SK-N-SH (cell line): ENCODE data around the gene DDO. TPM values are rescaled to one million over a fixed set of nuclear protein-coding genes. Genes with fewer than 3 reads are reported as not detected.

Experiments
- CTCF ChIA-PET: fragments of 300-600, 350-600 bp; formaldehyde crosslinking; extraction: SDS; loops from one replicate; lab custom pipeline; 2021; lab: Yijun Ruan, JAX
- POLR2A ChIA-PET: fragments of 350-600 bp; sonication (Branson Sonifier 250); formaldehyde crosslinking; extraction: SDS; loops from one replicate; lab custom pipeline; 2020; ENCODE audit warnings: antibody characterized with exemption, inconsistent platforms; lab: Yijun Ruan, JAX
- DNase-seq: peaks from one replicate; pipeline ENCODE4 v3.0.0; 2012
- H2AFZ ChIP-seq: fragments of 200-600 bp; sonication (generic); 2 replicates; pipeline ENCODE4 v1.8.1; 2016; ENCODE audit warnings: antibody characterized with exemption, mild to moderate bottlenecking, low read depth
- H3F3A ChIP-seq: fragments of 200-600 bp; sonication (generic); replicated peaks from 2 replicates; pipeline ENCODE3; 2016; ENCODE audit warnings: antibody characterized with exemption, mild to moderate bottlenecking; ENCODE audit not compliant: insufficient read depth
- H3K27ac ChIP-seq, 2 experiments: fragments of 200-500 bp in 1 of 2; fragments of 200-600 bp in 1 of 2; sonication (Bioruptor generic) in 1 of 2; sonication (generic), shearing (Covaris generic) in 1 of 2; 2 replicates each; pipeline versions ENCODE4 v1.5.1 to v1.6.1; 2014 to 2016; ENCODE audit warnings: low read depth in 2 of 2, inconsistent platforms in 1 of 2, low read length in 1 of 2, mild to moderate bottlenecking in 1 of 2, mixed read lengths in 1 of 2
- H3K27me3 ChIP-seq: fragments of 200-600 bp; sonication (generic), shearing (Covaris generic); 2 replicates; pipeline ENCODE4 v1.6.1; 2016; ENCODE audit warnings: mixed run types; ENCODE audit not compliant: insufficient read depth
- H3K36me3 ChIP-seq, 2 experiments: fragments of 200-500 bp in 1 of 2; fragments of 200-600 bp in 1 of 2; sonication (Bioruptor generic) in 1 of 2; sonication (generic) in 1 of 2; replicated peaks in 1 of 2; 2 replicates each; pipeline versions ENCODE3 to v1.5.1; 2014 to 2016; ENCODE audit warnings: low read length in 1 of 2, mild to moderate bottlenecking in 1 of 2; ENCODE audit not compliant: insufficient read depth in 2 of 2, control insufficient read depth in 1 of 2
- H3K4me1 ChIP-seq, 2 experiments: fragments of 200-500 bp in 1 of 2; fragments of 200-600 bp in 1 of 2; sonication (Bioruptor generic) in 1 of 2; sonication (generic), shearing (Covaris generic) in 1 of 2; 2 replicates each; pipeline versions ENCODE4 v1.5.1 to v1.6.1; 2014 to 2016; ENCODE audit warnings: low read depth in 1 of 2, low read length in 1 of 2, mixed run types in 1 of 2; ENCODE audit not compliant: insufficient read depth in 2 of 2, control insufficient read depth in 1 of 2
- H3K4me2 ChIP-seq: fragments of 200-600 bp; sonication (generic), shearing (Covaris generic); 2 replicates; pipeline ENCODE4 v1.6.1; 2017; ENCODE audit warnings: mixed run types
- H3K4me3 ChIP-seq, 2 experiments: fragments of 200-500 bp in 1 of 2; fragments of 200-600 bp in 1 of 2; sonication (Bioruptor generic) in 1 of 2; sonication (generic), shearing (Covaris generic) in 1 of 2; 2 replicates each; pipeline versions ENCODE4 v1.5.1 to v1.8.1; 2014 to 2016; ENCODE audit warnings: low read depth in 2 of 2, inconsistent platforms in 1 of 2, low read length in 1 of 2, mild to moderate bottlenecking in 1 of 2, mixed read lengths in 1 of 2, moderate library complexity in 1 of 2
- H3K79me2 ChIP-seq: fragments of 200-600 bp; sonication (generic); 2 replicates; pipeline ENCODE4 v1.8.1; 2017; ENCODE audit warnings: mild to moderate bottlenecking; ENCODE audit not compliant: insufficient read depth
- H3K9ac ChIP-seq: fragments of 200-600 bp; sonication (generic); 2 replicates; pipeline ENCODE4 v1.6.1; 2017; ENCODE audit warnings: mixed run types
- H3K9me2 ChIP-seq: fragments of 200-600 bp; sonication (generic); 2 replicates; pipeline ENCODE4 v1.6.1; 2017; ENCODE audit warnings: mixed run types
- H3K9me3 ChIP-seq: fragments of 200-600 bp; sonication (generic); 2 replicates; pipeline ENCODE4 v1.6.1; 2017; ENCODE audit warnings: mixed run types, mild to moderate bottlenecking, moderate library complexity
- H4K20me1 ChIP-seq: fragments of 200-600 bp; sonication (generic); 2 replicates; pipeline ENCODE4 v1.6.1; 2017; ENCODE audit warnings: mild to moderate bottlenecking, mixed run types; ENCODE audit not compliant: insufficient read depth
- CHD2 ChIP-seq: fragments of 150-350 bp; IDR thresholded peaks from 2 replicates; pipeline ENCODE4 v1.6.1; 2018; ENCODE audit warnings: low read length; ENCODE audit not compliant: partially characterized antibody
- CTCF ChIP-seq: fragments of 200-600 bp; sonication (generic); IDR thresholded peaks from 2 replicates; pipeline ENCODE4 v1.6.1; 2017; ENCODE audit warnings: antibody characterized with exemption, mild to moderate bottlenecking, moderate library complexity
- FOSL2 ChIP-seq: IDR thresholded peaks from 2 replicates; pipeline ENCODE4 v1.4.0; 2012; ENCODE audit warnings: low read depth, mild to moderate bottlenecking, moderate library complexity, borderline replicate concordance
- FOXJ3 ChIP-seq: sonication (generic); formaldehyde crosslinking; IDR thresholded peaks from 2 replicates; pipeline ENCODE4 v1.5.1; 2020; ENCODE audit warnings: mild to moderate bottlenecking, missing genetic modification reagents
- FOXM1 ChIP-seq: IDR thresholded peaks from 2 replicates; pipeline ENCODE4 v1.4.0; 2012; ENCODE audit warnings: low read depth, mild to moderate bottlenecking
- GATA2 ChIP-seq: sonication (generic); formaldehyde crosslinking; IDR thresholded peaks from 2 replicates; pipeline ENCODE4 v1.5.0; 2020; ENCODE audit warnings: mild to moderate bottlenecking, missing genetic modification reagents
- IRF3 ChIP-seq: fragments of 150-350 bp; IDR thresholded peaks from 2 replicates; pipeline ENCODE4 v1.6.1; 2016; ENCODE audit warnings: mild to moderate bottlenecking, low read depth, low read length
- MEF2A ChIP-seq: IDR thresholded peaks from 2 replicates; pipeline ENCODE4 v1.4.0; 2012; ENCODE audit warnings: low read depth, borderline replicate concordance
- NFIC ChIP-seq: IDR thresholded peaks from 2 replicates; pipeline ENCODE4 v1.4.0; 2012; ENCODE audit warnings: borderline replicate concordance
- NRF1 ChIP-seq: IDR thresholded peaks from 2 replicates; pipeline ENCODE4 v1.6.1; 2012; ENCODE audit warnings: low read depth, mild to moderate bottlenecking, low read length
- PBX3 ChIP-seq: IDR thresholded peaks from 2 replicates; pipeline ENCODE4; 2012
- RAD21 ChIP-seq: IDR thresholded peaks from 2 replicates; pipeline ENCODE4 v1.6.1; 2012; ENCODE audit warnings: mild to moderate bottlenecking, low read length
- RXRA ChIP-seq: IDR thresholded peaks from 2 replicates; pipeline ENCODE4 v1.4.0; 2012; ENCODE audit warnings: low read depth, mild to moderate bottlenecking, borderline replicate concordance
- SIN3A ChIP-seq: IDR thresholded peaks from 2 replicates; pipeline ENCODE4 v1.6.1; 2012; ENCODE audit warnings: low read depth, mild to moderate bottlenecking, low read length, moderate library complexity, borderline replicate concordance
- SMC3 ChIP-seq: IDR thresholded peaks from 2 replicates; pipeline ENCODE4 v1.6.1; 2012; ENCODE audit warnings: low read depth, low read length, improper control_type of control experiment
- TCF12 ChIP-seq: IDR thresholded peaks from 2 replicates; pipeline ENCODE4 v1.4.0; 2012
- TEAD4 ChIP-seq: IDR thresholded peaks from 2 replicates; pipeline ENCODE4 v1.4.0; 2012; ENCODE audit warnings: mild to moderate bottlenecking, borderline replicate concordance; ENCODE audit not compliant: insufficient read depth
- USF2 ChIP-seq: fragments of 150-350 bp; IDR thresholded peaks from 2 replicates; pipeline ENCODE4 v1.6.1; 2017; ENCODE audit warnings: antibody characterized with exemption, low read length, low read depth, borderline replicate concordance
- YY1 ChIP-seq: IDR thresholded peaks from 2 replicates; pipeline ENCODE4 v1.4.0; 2012; ENCODE audit warnings: low read depth, mild to moderate bottlenecking
- WGBS: methylation state at CpG from one replicate; pipeline ENCODE4 v1.1.6; 2017; ENCODE audit warnings: low lambda C conversion rate; 5-methylcytosine and 5-hydroxymethylcytosine counted together
- polyA plus RNA-seq, 3 experiments: library from polyadenylated mRNA; depleted of rRNA; stranded (reverse); fragments of >200 nt; gene quantifications; 2 replicates each; pipeline ENCODE4 v1.2.3, GENCODE V29; 2012

The DDO gene
- polyA plus RNA-seq, 1 of the 3 experiments (the other 2 are of a cell fraction), result 0.79 TPM

GRCh38 chr6:110345025-110345424 is 70.3 kb downstream of the DDO start:
- Histone ChIP-seq H3K9me3 (no peaks in the 10 kb centered on the region), H3K79me2 (no peaks in the 10 kb centered on the region), H3F3A (no peaks in the 10 kb centered on the region), H3K4me2 (no peak overlapping the region), H3K9ac (no peak overlapping the region), H3K4me1 (peaks cover 0 to 17% of the 10 kb centered on the region in 2 experiments; a peak in 1 of 4 replicates), H4K20me1 (no peaks in the 10 kb centered on the region), H3K27me3 (no peaks in the 10 kb centered on the region), H3K27ac (no peak overlapping the region), H2AFZ (no peak overlapping the region), H3K4me3 (no peak overlapping the region), H3K36me3 (no peaks in the 10 kb centered on the region), H3K9me2 (no peaks in the 10 kb centered on the region)
- CTCF ChIA-PET, result interaction anchor here (1.0 kb wide), 1 partner anchor 305 kb away, joined by 3 read pairs; no protein-coding TSS in a partner anchor
- WGBS, result 72% methylated on average over 4 of the region's 4 CpGs
- TF ChIP-seq RAD21 (no peak), USF2 (no peak), MEF2A (no peak), NRF1 (no peak), TEAD4 (no peak), SIN3A (no peak), IRF3 (no peak)
- no peak for DNase-seq
- POLR2A ChIA-PET, result no interaction called here

GRCh38 chr6:110342759-110343158 is 72.6 kb downstream of the DDO start:
- WGBS, result 89% methylated on average over 3 of the region's 3 CpGs
- Histone ChIP-seq H3K9me2 (no peaks in the 10 kb centered on the region), H3K4me3 (no peak overlapping the region), H3K36me3 (no peaks in the 10 kb centered on the region), H3K4me2 (no peak overlapping the region), H3K27me3 (no peaks in the 10 kb centered on the region), H2AFZ (no peak overlapping the region), H3K79me2 (no peaks in the 10 kb centered on the region), H3K4me1 (peaks cover 0 to 8% of the 10 kb centered on the region in 2 experiments; a peak in 2 of 4 replicates), H3K27ac (no peak overlapping the region), H3K9me3 (no peaks in the 10 kb centered on the region), H3F3A (no peaks in the 10 kb centered on the region), H3K9ac (no peak overlapping the region), H4K20me1 (no peaks in the 10 kb centered on the region)
- POLR2A ChIA-PET, result no interaction called here
- TF ChIP-seq SMC3 (no peak), TCF12 (no peak), NFIC (no peak), FOXJ3 (CRISPR knock-in tag) (no peak), GATA2 (no peak), YY1 (no peak), NRF1 (no peak), CHD2 (no peak), RXRA (no peak), FOSL2 (no peak), FOXM1 (no peak), SIN3A (no peak), IRF3 (no peak), USF2 (no peak), PBX3 (no peak), CTCF (no peak)
- CTCF ChIA-PET, result interaction anchor here (1.0 to 2.9 kb wide), 7 partner anchors 14 to 212 kb away, joined by 3 to 23 read pairs (median 4); partner anchors contain the start of genes CDC40 and WASF1
- DNase-seq, result no peak
